ENCODE measurements around the gene CYGB. TPM values are rescaled to one million over a fixed set of nuclear protein-coding genes. Genes with fewer than 3 reads are reported as not detected.
A peak's percentile ranks its signal among the peaks of the same experiment; 100 is the strongest.

CYGB gene
- polyA plus RNA-seq, 1 of the 3 experiments (the other 2 are of a cell fraction): 1.7 TPM

DNA sequence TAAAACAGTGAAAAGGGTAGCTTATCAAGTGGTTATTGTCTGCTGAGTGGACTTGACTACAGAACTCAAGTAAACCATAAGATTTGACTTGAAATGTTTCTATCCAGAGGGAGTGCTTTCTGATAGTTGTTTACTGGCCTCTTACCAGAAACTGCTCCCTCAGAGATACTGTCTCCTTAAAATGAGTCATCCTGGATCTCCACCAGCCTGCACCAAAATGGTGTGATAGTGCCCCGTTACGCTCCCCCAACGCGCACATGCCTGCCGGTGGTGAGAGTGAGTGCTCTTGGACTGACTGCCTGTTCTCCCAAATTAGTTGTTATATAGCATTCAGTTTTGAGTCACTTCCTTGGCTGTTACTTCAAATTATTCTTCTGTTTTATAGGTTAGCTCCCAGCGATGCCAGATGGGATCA, 25.2 kb upstream of the CYGB start (continued):
- no peak for TF ChIP-seq GATA2 (CRISPR knock-in tag; IDR thresholded peaks at IDR 0.05)
- TF ChIP-seq EZH2phosphoT487 (IDR thresholded peaks at IDR 0.05; ENCODE audit: borderline replicate concordance, low read depth): no peak
- TF ChIP-seq, protein P1, sequence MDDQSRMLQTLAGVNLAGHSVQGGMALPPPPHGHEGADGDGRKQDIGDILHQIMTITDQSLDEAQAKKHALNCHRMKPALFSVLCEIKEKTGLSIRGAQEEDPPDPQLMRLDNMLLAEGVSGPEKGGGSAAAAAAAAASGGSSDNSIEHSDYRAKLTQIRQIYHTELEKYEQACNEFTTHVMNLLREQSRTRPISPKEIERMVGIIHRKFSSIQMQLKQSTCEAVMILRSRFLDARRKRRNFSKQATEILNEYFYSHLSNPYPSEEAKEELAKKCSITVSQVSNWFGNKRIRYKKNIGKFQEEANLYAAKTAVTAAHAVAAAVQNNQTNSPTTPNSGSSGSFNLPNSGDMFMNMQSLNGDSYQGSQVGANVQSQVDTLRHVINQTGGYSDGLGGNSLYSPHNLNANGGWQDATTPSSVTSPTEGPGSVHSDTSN (IDR thresholded peaks at IDR 0.05): peak; percentile 75
- TF ChIP-seq, protein P2, sequence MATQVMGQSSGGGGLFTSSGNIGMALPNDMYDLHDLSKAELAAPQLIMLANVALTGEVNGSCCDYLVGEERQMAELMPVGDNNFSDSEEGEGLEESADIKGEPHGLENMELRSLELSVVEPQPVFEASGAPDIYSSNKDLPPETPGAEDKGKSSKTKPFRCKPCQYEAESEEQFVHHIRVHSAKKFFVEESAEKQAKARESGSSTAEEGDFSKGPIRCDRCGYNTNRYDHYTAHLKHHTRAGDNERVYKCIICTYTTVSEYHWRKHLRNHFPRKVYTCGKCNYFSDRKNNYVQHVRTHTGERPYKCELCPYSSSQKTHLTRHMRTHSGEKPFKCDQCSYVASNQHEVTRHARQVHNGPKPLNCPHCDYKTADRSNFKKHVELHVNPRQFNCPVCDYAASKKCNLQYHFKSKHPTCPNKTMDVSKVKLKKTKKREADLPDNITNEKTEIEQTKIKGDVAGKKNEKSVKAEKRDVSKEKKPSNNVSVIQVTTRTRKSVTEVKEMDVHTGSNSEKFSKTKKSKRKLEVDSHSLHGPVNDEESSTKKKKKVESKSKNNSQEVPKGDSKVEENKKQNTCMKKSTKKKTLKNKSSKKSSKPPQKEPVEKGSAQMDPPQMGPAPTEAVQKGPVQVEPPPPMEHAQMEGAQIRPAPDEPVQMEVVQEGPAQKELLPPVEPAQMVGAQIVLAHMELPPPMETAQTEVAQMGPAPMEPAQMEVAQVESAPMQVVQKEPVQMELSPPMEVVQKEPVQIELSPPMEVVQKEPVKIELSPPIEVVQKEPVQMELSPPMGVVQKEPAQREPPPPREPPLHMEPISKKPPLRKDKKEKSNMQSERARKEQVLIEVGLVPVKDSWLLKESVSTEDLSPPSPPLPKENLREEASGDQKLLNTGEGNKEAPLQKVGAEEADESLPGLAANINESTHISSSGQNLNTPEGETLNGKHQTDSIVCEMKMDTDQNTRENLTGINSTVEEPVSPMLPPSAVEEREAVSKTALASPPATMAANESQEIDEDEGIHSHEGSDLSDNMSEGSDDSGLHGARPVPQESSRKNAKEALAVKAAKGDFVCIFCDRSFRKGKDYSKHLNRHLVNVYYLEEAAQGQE (IDR thresholded peaks at IDR 0.05; ENCODE audit: low read depth, low read length): peak; percentile 52; the same call in 1 of the 2 replicates
- no peak for TF ChIP-seq NRF1 (IDR thresholded peaks at IDR 0.05; ENCODE audit: low read depth, low read length)
- TF ChIP-seq TCF12 (IDR thresholded peaks at IDR 0.05): peak; percentile 85
- no peak for TF ChIP-seq FOXJ3 (CRISPR knock-in tag; IDR thresholded peaks at IDR 0.05)
- TF ChIP-seq, protein P3, sequence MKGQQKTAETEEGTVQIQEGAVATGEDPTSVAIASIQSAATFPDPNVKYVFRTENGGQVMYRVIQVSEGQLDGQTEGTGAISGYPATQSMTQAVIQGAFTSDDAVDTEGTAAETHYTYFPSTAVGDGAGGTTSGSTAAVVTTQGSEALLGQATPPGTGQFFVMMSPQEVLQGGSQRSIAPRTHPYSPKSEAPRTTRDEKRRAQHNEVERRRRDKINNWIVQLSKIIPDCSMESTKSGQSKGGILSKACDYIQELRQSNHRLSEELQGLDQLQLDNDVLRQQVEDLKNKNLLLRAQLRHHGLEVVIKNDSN (IDR thresholded peaks at IDR 0.05; ENCODE audit: borderline replicate concordance, low read depth): peak; percentile 30; the same call in 1 of the 2 replicates

DNA sequence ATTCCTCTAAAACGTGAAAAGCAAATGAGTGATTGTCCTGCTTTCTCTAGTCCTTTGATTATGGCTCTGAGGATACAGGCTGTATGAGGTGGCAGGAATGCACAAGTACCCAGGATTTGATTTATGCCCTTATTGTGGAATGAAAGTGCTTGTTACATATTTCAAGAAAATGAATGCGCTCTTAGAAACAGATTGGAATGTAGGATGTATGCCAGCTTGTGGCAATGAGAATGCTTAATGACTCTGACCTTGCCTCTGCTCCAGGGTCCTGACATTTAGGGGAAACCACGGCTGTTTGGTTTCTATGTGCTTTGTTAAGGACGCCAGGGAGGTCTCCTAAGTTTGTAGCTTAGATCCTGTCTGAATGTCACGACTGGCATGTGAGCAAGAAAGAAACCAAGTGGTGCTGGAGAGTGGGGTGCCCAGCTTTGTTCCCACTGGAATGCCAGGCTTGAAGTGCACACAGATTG, 24.3 kb upstream of the CYGB start:
- Histone ChIP-seq H3K79me2 (ENCODE audit: insufficient read depth) (peaks cover 55% of the 10 kb centered on the region), H3K9ac (peak overlapping the region; percentile 33; the same call in 1 of the 2 replicates), H3K4me1 (ENCODE audit: control insufficient read depth in 1 of 2, insufficient read depth in 2 of 2, low read depth in 1 of 2, low read length in 1 of 2) (peaks cover 30 to 32% of the 10 kb centered on the region in 2 experiments), H3K36me3 (replicated peaks in 1 of 2; ENCODE audit: control insufficient read depth in 1 of 2, insufficient read depth in 2 of 2, low read length in 1 of 2) (peaks cover 36 to 42% of the 10 kb centered on the region in 2 experiments), H3K4me2 (peak overlapping the region; percentile 79), H3K4me3 (ENCODE audit: low read depth in 2 of 2, low read length in 1 of 2) (no peak overlapping the region), H4K20me1 (ENCODE audit: insufficient read depth) (peaks cover 66% of the 10 kb centered on the region), H3K27ac (ENCODE audit: low read depth in 2 of 2, low read length in 1 of 2) (peak overlapping the region; percentile 73 to 76), H3K27me3 (ENCODE audit: insufficient read depth) (no peaks in the 10 kb centered on the region), H3K9me2 (no peaks in the 10 kb centered on the region), H3K9me3 (no peaks in the 10 kb centered on the region), H3F3A (replicated peaks; ENCODE audit: insufficient read depth) (peaks cover 49% of the 10 kb centered on the region), H2AFZ (ENCODE audit: low read depth) (no peak overlapping the region)
- 29% methylated on average over 5 of the region's 5 CpGs for WGBS (ENCODE audit: low lambda C conversion rate)
- POLR2A ChIA-PET: no interaction called here
- no peak for DNase-seq
- CTCF ChIA-PET: interaction anchor here (1.1 to 14.5 kb wide), 7 partner anchors 8 to 151 kb away, joined by 3 to 319 read pairs (median 105); partner anchors contain the start of gene MXRA7
- TF ChIP-seq CHD2 (IDR thresholded peaks at IDR 0.05; ENCODE audit: low read length, partially characterized antibody): no peak
- TF ChIP-seq, protein P3 (IDR thresholded peaks at IDR 0.05; ENCODE audit: borderline replicate concordance, low read depth): no peak
- TF ChIP-seq MXI1 (IDR thresholded peaks at IDR 0.05; ENCODE audit: low read depth, low read length): no peak
- TF ChIP-seq SIN3A (IDR thresholded peaks at IDR 0.05; ENCODE audit: borderline replicate concordance, low read depth, low read length): peak; percentile 60; the same call in 1 of the 2 replicates
- TF ChIP-seq, protein P1 (IDR thresholded peaks at IDR 0.05): peak; percentile 94
- TF ChIP-seq GABPA (IDR thresholded peaks at IDR 0.05; ENCODE audit: low read depth): no peak
- no peak for TF ChIP-seq RCOR1 (IDR thresholded peaks at IDR 0.05; ENCODE audit: low read length)
- TF ChIP-seq GATA2 (CRISPR knock-in tag; IDR thresholded peaks at IDR 0.05): no peak
- TF ChIP-seq FOSL2 (IDR thresholded peaks at IDR 0.05; ENCODE audit: borderline replicate concordance, low read depth): peak; percentile 35; the same call in 1 of the 2 replicates
- TF ChIP-seq FOXJ3 (CRISPR knock-in tag; IDR thresholded peaks at IDR 0.05): no peak
- TF ChIP-seq RAD21 (IDR thresholded peaks at IDR 0.05; ENCODE audit: low read length): no peak
- TF ChIP-seq RFX5 (IDR thresholded peaks at IDR 0.05; ENCODE audit: low read length): no peak
- peak; percentile 82 for TF ChIP-seq TCF12 (IDR thresholded peaks at IDR 0.05)
- TF ChIP-seq POLR2AphosphoS5 (IDR thresholded peaks at IDR 0.05; ENCODE audit: low read depth, low read length): peak; percentile 55; the same call in 1 of the 2 replicates
- TF ChIP-seq YY1 (IDR thresholded peaks at IDR 0.05; ENCODE audit: low read depth): no peak
- TF ChIP-seq, protein P2 (IDR thresholded peaks at IDR 0.05; ENCODE audit: low read depth, low read length): no peak

Measured in SK-N-SH (cell line).